ENCODE results near the gene RYK. TPM values are rescaled to one million over a fixed set of nuclear protein-coding genes. Genes with fewer than 3 reads are reported as not detected.

The RYK gene
- total RNA-seq, 1 experiment from 2014 or later = 76.1 TPM

GRCh38 chr3:134186391-134186790 is 64.3 kb downstream of the RYK start:
- no TSS peak for BruUV-seq (replicated peaks)
- Mint-ChIP-seq H3K4me3 (ENCODE audit: unreplicated experiment) (no peak overlapping the region), H3K27ac (ENCODE audit: low read depth, unreplicated experiment) (no peak overlapping the region), H3K36me3 (ENCODE audit: insufficient read depth, unreplicated experiment) (peaks cover 62% of the 10 kb centered on the region), H3K27me3 (ENCODE audit: insufficient read depth, unreplicated experiment) (no peaks in the 10 kb centered on the region), H3K9me3 (ENCODE audit: unreplicated experiment) (no peaks in the 10 kb centered on the region), H3K4me1 (ENCODE audit: insufficient read depth, unreplicated experiment) (peaks cover 5% of the 10 kb centered on the region)
- ChIA-PET POLR2A (no interaction called here), CTCF (interaction anchor here (0.7 kb wide), 1 partner anchor 131 kb away, joined by 3 read pairs; no protein-coding TSS in a partner anchor)
- TF ChIP-seq, protein P1, sequence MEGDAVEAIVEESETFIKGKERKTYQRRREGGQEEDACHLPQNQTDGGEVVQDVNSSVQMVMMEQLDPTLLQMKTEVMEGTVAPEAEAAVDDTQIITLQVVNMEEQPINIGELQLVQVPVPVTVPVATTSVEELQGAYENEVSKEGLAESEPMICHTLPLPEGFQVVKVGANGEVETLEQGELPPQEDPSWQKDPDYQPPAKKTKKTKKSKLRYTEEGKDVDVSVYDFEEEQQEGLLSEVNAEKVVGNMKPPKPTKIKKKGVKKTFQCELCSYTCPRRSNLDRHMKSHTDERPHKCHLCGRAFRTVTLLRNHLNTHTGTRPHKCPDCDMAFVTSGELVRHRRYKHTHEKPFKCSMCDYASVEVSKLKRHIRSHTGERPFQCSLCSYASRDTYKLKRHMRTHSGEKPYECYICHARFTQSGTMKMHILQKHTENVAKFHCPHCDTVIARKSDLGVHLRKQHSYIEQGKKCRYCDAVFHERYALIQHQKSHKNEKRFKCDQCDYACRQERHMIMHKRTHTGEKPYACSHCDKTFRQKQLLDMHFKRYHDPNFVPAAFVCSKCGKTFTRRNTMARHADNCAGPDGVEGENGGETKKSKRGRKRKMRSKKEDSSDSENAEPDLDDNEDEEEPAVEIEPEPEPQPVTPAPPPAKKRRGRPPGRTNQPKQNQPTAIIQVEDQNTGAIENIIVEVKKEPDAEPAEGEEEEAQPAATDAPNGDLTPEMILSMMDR (IDR thresholded peaks at IDR 0.05; ENCODE audit: unreplicated experiment) = no peak
- intact Hi-C loops (cut with micrococcal nuclease) = no loop called here
- no peak for DNase-seq (ENCODE audit: unreplicated experiment)

DNA sequence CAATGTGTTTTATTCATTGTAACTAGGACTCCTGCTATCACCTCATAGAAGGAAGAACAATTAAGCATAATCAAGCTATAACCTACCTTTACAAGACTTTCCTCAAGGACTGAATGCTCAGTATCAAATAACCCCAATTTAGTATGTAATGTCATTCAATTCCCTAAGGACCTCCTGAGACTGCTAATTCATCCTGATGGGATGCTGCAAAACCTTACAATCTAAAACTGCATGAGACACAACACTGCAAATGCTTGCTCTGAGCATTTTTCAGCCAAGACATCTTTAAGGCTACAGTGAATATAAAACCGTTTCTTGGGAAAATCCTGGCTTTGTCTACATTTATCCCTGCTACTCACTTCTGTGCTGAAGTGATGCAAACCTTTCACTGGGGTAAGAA is 69.9 kb downstream of the RYK start:
- H3K36me3 Mint-ChIP-seq (ENCODE audit: insufficient read depth, unreplicated experiment) = peaks cover 60% of the 10 kb centered on the region
- TF ChIP-seq, protein P1 (IDR thresholded peaks at IDR 0.05; ENCODE audit: unreplicated experiment) = no peak
- no peak overlapping the region for H3K4me3 Mint-ChIP-seq (ENCODE audit: unreplicated experiment)
- H3K9me3 Mint-ChIP-seq (ENCODE audit: unreplicated experiment) = no peaks in the 10 kb centered on the region
- H3K4me1 Mint-ChIP-seq (ENCODE audit: insufficient read depth, unreplicated experiment) = no peaks in the 10 kb centered on the region
- intact Hi-C loops (cut with micrococcal nuclease) = no loop called here
- DNase-seq (ENCODE audit: unreplicated experiment) = no peak
- no TSS peak for BruUV-seq (replicated peaks)
- H3K27ac Mint-ChIP-seq (ENCODE audit: low read depth, unreplicated experiment) = no peak overlapping the region
- POLR2A ChIA-PET = no interaction called here
- CTCF ChIA-PET = interaction anchor here (0.6 to 2.0 kb wide), 6 partner anchors 13 to 1470 kb away, joined by 3 to 4 read pairs (median 3); no protein-coding TSS in a partner anchor
- no peaks in the 10 kb centered on the region for H3K27me3 Mint-ChIP-seq (ENCODE audit: insufficient read depth, unreplicated experiment)

- Mint-ChIP-seq H3K4me1 (ENCODE audit: insufficient read depth, unreplicated experiment) (no peaks in the 10 kb centered on the region), H3K4me3 (ENCODE audit: unreplicated experiment) (no peak overlapping the region), H3K27ac (ENCODE audit: low read depth, unreplicated experiment) (no peak overlapping the region), H3K27me3 (ENCODE audit: insufficient read depth, unreplicated experiment) (no peaks in the 10 kb centered on the region), H3K36me3 (ENCODE audit: insufficient read depth, unreplicated experiment) (peaks cover 65% of the 10 kb centered on the region), H3K9me3 (ENCODE audit: unreplicated experiment) (no peaks in the 10 kb centered on the region)
- TF ChIP-seq, protein P1 (IDR thresholded peaks at IDR 0.05; ENCODE audit: unreplicated experiment) = no peak
- intact Hi-C loops (cut with micrococcal nuclease) = no loop called here
- BruUV-seq (replicated peaks) = no TSS peak
- ChIA-PET CTCF (interaction anchor here (0.7 to 2.0 kb wide), 7 partner anchors 9 to 262 kb away, joined by 3 to 5 read pairs (median 4); no protein-coding TSS in a partner anchor), POLR2A (interaction anchor here (1.2 kb wide), 1 partner anchor 21 kb away, joined by 3 read pairs; no protein-coding TSS in a partner anchor)
- DNase-seq (ENCODE audit: unreplicated experiment) = no peak
Observed at GRCh38 chr3:134179508-134179907, 71.2 kb downstream of the RYK start.

DNA sequence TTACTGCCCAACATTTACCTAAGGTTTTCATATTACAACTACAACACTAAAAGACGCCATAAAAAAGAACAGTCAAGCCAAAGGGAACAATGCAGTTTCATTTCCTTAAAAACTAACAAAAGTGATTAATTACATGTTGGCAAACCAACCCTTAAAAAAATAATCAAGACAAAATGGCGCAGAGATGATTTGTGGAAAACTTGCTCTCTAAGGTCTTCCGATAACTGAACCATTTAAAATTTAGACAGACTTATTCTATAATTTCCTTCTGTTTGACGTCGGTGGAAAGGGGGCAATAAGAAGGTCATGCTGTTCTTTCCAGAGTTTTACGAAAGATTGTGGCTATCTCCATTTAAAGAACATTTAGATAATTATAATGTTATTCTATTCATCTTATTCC is 87.6 kb downstream of the RYK start:
- TF ChIP-seq, protein P1 (IDR thresholded peaks at IDR 0.05; ENCODE audit: unreplicated experiment) = no peak
- H3K4me3 Mint-ChIP-seq (ENCODE audit: unreplicated experiment) = no peak overlapping the region
- no peak overlapping the region for H3K27ac Mint-ChIP-seq (ENCODE audit: low read depth, unreplicated experiment)
- intact Hi-C loops (cut with micrococcal nuclease) = loop anchor here (10.0 kb wide), 1 partner anchor 228 kb away; no protein-coding TSS in a partner anchor
- no TSS peak for BruUV-seq (replicated peaks)
- no peaks in the 10 kb centered on the region for H3K4me1 Mint-ChIP-seq (ENCODE audit: insufficient read depth, unreplicated experiment)
- no peaks in the 10 kb centered on the region for H3K27me3 Mint-ChIP-seq (ENCODE audit: insufficient read depth, unreplicated experiment)
- ChIA-PET CTCF (interaction anchor here (0.6 kb wide), 1 partner anchor 596 kb away, joined by 3 read pairs; no protein-coding TSS in a partner anchor), POLR2A (interaction anchor here (1.5 kb wide), 1 partner anchor 9 kb away, joined by 3 read pairs; no protein-coding TSS in a partner anchor)
- H3K36me3 Mint-ChIP-seq (ENCODE audit: insufficient read depth, unreplicated experiment) = peaks cover 53% of the 10 kb centered on the region
- no peaks in the 10 kb centered on the region for H3K9me3 Mint-ChIP-seq (ENCODE audit: unreplicated experiment)
- DNase-seq (ENCODE audit: unreplicated experiment) = no peak
